ENCODE data around the gene EEF1G.
"Not testable (repeated sequence)": the region's sequence is repeated elsewhere in the genome, so short reads cannot be mapped to it uniquely, and the experiment has no call there.

Gene EEF1G, protein sequence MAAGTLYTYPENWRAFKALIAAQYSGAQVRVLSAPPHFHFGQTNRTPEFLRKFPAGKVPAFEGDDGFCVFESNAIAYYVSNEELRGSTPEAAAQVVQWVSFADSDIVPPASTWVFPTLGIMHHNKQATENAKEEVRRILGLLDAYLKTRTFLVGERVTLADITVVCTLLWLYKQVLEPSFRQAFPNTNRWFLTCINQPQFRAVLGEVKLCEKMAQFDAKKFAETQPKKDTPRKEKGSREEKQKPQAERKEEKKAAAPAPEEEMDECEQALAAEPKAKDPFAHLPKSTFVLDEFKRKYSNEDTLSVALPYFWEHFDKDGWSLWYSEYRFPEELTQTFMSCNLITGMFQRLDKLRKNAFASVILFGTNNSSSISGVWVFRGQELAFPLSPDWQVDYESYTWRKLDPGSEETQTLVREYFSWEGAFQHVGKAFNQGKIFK

DNA sequence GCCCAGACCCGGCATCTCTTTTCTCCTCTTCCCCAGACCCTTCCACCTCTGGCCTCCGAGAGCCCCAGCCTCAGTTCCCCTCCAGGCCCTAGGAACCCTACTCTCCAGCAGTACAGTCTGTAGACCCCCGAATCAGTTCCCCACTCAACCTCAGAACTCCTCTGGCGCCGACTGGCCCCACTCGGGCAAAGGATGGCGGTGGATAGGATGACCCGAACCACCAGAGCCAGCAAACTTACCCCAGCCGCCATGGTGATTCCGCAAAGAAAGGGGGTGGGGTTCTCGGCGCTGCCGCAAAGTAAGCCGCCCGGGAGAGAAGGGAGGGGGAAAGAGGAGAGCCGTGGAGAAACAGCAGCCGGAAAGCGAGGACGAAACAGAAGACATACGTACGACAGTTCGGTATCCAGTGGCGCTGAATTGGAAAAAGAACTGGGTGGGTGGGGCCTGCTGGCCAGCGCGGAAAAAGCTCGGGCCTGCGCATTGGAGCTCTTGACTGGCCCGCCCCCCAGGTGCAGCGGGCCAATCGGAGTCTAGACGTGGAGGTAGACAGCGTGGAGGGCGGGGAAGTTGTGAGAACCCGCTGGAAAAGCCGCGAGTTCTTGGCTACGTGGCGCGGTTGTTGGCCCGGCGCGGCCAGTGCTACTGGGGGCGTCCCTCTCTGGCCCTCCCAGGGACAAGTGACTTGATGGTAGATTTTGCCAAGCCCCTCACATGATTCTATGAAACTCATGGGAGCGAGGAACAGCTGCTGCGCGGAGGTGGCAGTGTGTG is at the start of gene EEF1G:
Gene EEF1G (minus strand): TSS at position 300 of the 771 bp plus-strand sequence. CDS start 49 bp downstream, at position 251.
- peak; percentile 99 for DNase-seq

DNA sequence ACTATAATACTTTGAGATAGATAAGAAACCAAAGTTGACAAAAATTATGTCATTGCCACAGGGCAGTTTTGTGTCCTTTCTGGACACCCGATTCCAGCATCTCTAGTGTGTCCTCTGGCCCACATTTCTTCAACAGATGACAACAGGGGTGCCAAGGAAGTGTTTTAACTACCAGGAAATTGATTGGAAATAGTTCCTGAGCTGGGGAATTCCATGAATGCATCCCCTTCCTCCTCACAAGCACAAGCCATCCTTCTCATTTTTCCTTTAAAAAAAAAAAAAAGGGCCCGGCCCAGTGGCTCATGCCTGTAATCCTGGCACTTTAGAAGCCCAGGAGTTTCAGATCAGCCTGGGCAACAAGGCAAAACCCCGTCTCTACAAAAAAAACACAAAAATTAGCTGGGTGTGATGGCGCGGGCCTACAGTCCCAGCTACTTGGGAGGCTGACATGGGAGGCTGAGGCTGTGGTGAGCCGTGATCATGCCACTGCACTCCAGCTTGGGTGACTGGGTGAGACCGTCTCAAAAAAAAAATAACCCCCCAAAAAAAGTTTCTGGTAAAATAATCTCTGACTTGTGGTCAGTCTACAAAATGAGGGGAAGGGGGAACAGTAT is 48.9 kb upstream of the EEF1G start:
- DNase-seq, result no peak

DNA sequence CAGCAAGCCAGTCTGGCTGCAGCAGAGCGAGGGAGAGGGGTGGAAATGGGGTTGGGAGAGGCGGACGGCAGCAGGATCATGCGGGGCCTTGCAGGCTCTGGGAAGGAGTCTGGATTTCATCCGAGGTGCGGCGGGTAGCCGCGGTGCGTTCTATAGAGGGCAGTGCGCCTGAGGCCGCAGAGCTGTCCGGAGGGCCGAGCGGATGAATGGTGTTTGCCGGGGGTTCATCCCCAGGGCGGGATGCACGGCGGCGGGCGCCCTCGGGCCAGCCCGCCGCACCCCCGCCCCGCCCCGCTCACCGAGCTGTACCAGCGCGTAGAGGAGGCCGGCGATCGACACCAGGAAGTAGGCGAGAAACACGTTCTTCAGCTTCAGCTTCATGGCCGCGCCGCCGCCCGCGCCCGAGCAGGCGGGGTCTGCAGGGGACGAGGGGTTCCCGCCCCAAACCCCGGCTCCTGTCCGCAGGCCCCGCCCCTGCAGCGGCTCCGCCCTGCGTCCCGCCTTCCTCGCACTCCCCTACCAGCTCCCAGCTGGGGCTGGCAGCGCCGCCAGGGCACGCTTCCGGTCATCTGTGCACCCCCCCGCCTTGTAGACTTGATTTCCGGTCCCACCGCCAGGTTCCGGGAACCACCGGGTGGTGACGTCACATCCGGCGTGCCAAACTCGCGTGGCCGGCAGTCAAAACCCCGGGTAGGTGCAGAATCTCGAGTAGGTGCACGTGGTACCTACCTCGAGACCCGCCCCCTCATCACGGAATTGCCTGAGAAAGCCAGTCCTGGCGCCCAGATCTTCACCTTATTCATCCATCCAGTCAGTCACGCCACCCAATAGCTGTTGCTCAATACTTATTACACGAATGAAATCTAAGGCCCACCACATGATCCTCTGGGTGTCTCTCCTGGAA is 48.1 kb upstream of the EEF1G start, which contains the start of gene B3GAT3:
Gene B3GAT3 (minus strand): TSS at position 420 of the 904 bp plus-strand sequence. CDS start 39 bp downstream, at position 381.
- peak; percentile 87 for DNase-seq

DNA sequence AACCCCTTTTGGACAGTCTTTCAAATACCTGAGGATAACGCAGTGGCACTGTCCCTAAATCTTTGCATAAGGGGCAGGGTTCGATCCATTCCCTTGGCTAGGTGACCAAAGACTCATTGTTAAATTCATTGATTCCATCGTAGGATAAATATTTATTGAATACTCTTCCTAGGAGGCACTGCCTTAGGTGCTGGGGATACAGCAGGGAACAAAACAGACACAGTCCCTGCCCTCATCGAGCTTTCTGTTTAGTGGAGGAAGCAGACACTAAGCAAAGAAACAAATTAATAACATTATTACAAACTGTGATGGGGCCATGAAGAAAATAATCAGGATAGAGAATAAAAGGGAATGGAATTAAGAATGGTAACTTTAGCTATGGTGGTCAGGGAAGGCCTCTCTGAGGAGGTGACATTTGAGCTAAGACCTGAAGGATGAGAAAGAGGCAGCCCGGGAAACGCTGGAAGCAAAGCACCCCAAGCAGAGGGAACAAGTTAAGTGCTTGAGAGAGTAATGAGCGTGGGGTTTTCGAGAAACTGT is 47.4 kb upstream of the EEF1G start:
- DNase-seq, result no peak

DNA sequence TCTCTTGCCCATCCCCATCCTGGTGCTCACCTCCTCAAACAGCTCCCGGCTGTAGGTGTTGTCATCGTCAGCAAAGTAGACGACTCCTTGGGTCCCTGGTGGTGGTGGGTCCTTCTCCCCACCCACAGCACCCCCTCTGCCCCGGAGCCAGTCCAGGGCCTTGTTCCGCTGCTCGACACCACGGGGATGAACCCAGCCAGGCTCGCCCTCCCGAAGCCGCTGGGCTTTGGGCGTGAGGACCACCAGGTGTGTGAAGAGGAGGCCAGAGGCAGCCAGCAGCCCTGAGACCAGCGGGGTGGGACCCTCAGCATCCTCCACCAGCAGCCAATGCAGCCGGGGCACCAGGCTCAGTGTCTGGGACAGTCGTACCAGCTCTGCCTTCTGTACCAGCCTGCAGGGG is 43.3 kb upstream of the EEF1G start:
- not testable (repeated sequence) for DNase-seq

DNA sequence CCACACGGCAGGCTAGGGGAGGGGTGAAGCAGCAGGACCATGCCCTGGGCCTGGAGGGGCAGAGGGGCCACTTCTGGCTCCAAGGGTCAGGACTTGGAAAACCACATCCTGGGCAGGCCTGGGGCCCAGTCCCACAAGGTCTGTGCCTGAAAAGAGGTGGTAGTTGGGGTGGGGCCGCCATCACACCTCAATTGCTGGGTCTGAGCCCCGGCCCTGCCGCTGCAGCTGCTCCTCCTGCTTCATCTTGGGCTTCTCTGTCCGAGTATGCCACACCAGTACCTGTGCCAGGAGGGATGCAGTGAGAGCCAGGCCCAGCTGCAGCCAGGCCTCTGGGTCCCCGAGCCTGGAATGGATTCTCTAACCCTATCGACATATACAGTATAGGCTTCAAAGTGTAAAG is 41.8 kb upstream of the EEF1G start:
- DNase-seq, result no peak

DNA sequence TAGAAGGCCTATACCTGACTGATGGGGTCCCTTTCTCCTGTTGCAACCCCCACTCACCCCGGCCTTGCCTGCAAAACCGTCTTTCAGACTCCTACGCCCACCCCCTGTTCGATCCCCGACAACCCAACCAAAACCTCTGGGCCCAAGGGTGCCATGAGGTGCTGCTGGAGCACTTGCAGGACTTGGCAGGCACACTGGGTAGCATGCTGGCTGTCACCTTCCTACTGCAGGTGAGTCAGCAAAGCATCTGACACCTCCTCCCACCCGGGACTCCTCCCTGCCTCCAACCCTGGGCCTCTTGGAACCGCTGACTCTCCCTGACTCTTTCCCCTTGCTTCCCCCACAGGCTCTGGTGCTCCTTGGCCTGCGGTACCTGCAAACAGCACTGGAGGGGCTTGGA is 40.6 kb upstream of the EEF1G start:
- no peak for DNase-seq

DNA sequence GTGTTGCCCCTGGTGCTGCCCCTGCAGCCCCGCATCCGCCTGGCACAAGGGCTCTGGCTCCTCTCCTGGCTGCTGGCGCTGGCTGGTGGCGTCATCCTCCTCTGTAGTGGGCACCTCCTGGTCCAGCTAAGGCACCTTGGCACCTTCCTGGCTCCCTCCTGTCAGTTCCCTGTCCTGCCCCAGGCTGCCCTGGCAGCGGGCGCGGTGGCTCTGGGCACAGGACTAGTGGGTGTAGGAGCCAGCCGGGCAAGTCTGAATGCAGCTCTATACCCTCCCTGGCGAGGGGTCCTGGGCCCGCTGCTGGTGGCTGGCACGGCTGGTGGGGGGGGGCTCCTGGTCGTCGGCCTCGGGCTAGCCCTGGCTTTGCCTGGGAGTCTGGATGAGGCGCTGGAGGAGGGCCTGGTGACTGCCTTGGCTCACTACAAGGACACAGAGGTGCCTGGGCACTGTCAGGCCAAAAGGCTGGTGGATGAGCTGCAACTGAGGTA is 39.6 kb upstream of the EEF1G start:
- no peak for DNase-seq

DNA sequence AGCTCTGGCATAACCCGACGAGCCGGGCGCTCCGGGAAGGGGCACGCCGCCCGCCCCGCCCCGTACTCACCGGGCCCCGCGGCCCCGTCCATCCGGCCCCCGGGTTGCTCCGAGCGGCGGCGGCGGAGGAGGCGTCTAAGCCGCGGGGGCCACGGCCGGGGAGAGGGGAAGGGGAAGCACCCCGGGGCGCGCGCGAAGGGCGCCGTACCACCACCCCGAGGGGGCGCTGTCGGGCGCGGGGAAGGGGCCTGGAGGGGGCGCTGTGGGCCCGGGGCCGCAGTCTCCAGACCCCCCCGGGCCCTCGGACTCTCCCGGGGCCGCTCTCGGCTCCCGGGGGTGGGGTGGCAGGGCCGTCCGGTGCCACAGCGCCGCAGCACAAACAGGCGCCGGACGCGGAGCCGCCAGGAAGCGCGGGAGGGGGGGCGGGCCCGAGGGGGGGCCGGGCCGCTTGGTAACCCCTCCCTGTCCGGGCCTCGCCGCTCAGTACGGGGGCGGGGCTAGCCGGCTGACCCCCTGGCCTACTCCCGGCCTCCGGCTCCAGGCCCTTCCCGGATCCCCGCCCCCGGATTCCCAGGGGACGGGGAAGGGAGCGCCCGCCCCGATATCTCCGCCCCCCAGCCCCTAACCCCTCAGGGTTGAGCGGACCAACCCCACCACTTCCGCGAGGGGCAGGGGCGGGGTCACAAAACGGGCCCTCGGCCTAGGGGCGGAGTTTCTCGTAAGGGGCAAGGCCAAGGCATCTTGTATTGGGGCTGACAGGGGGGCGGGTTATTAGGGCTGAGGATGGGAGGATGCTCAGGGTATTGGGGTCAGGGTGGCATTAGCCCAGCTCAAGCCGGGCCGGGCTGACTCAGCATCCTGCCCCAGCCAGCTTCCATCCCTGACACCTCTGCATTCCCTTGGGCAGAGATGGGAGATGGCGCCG is 38.9 kb upstream of the EEF1G start, which contains the start of the genes EML3 and ROM1:
Gene EML3 (minus strand): TSS at position 410 of the 925 bp plus-strand sequence. CDS start 318 bp downstream, at position 92.
Gene ROM1 (plus strand): TSS at position 892 of the 925 bp plus-strand sequence. CDS start 25 bp downstream, at position 917.
- DNase-seq, result peak; percentile 90

DNA sequence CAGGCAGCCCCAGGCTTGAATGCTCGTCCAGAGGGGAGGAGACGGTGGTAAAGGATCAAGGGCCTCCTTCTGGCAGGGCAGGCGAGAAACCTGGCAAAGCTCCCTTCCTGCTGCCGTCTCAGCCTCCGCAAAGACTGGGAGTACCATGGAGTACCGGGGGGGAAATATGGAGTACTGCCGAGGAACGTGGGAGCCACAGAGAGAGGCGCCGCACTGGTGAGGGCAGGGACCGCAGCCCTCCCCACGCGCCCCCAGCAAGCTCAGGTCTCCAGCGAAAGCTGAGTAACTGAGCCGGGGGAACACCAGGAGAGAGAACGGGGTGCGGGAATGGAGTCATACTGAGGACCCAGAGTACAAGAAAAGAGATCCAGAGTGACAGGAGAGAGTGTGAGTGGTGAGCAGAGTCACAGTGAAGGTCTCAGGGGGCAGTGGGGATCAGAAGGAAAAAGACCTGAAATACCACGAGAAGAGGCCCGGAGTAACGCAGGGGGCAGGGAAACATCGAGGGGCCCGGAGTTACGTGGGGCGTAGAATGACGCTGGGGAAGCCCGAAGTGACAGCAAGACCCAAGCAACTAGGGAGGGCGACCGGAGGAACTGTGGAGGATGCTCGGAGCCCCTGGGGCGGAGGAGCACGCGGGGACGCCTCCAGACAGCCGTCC is 38.1 kb upstream of the EEF1G start:
- DNase-seq, result peak; percentile 51

DNA sequence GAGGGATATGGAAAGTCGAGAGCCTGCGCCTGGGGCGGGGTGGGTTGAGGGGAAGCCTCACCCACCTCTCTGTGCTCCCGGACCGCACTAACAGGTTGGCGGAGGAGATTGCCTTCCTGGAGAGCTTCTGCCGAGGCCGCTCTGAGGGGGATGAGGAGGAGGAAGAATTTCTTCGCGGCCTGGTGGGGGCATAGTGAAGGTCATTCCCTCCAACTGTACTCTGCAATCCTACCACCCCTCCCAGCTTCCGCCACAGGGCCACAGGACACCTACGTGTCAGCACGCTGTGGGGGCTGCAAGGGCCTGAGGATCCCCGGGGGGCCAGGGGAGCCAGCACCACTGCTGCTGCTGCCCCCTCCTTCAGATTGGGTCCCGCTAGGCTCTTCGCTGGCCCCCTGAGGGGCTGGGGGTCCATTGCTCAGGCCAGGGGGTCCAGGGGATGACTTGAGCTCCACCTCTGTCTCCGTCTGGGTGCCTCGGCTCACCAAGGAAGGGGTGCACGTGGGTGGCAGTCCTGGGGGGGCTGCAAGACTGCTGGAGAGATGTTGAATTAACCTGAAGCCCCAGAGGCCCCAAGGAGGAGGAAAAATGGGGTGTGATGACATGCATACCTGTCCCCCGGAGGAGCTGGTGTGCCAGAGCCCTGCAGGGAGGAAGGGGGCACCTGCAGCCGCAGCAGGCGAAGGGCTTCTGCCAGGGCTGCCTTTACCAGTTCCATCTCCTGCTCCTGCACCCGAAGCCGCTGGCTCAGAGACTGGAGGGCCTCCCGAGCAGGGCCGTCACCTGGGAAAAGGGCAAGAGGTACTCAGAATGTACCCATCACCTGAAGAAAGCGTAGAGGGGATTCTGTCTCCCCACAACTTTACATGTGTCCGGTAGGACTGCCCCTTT is 37.4 kb upstream of the EEF1G start:
- no peak for DNase-seq

DNA sequence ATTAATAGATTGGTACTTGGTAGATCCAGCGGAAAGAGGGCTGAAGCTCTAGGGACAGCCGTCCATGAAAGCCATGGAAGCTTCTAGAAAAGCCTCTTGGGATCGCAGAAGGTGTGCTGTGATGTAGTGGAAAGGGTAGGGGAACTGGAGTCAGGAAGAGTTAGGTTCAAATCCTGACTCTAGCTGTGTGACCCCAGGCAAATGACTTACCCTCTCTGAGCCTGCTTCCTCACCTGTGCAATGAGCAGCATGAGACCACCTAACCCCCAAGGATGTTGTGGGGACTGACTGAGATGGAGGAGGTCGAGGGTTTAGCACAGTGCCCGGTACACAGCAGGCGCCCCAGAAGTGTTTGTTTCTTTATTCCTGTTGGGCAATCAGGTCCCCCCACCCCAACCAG is 36.7 kb upstream of the EEF1G start:
- DNase-seq, result no peak

DNA sequence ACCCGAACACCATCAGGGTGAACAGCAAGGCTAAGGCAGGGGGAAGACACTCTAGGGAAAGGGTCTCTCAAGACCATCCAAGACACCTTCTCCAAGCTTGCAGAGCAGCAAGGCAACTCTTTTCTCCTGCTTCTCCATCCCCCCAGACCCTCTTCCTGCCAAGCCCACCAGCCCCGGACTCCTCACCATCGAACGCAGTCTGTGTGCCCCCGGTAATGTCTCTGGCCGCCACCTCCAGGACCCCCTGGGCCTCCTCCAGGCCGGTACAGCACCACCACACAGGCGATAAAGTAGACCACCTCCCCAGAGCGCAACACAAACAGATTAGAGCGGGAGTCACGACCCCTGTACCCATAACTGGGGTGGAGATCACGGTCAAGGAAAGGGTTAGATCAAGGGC is 35.1 kb upstream of the EEF1G start:
- DNase-seq, result no peak

DNA sequence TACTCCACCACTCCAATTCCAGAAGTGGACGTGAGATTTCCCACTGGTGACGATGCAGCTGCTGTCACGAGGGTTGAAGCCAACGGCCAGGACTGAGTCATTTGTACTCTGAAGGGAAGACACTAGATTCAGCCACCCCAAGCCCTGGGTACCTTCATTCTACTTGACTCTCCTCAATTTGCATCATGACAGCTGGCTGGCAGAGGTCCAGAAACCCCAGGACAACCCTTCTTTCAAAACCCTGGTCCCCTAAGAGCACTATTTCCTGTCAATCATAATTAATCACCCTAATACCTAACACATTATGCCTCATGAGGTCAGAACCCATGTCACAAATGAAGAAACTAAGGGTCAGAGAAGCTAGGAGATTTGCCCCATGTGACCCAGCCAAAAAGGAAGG is 34.0 kb upstream of the EEF1G start:
- DNase-seq, result no peak

DNA sequence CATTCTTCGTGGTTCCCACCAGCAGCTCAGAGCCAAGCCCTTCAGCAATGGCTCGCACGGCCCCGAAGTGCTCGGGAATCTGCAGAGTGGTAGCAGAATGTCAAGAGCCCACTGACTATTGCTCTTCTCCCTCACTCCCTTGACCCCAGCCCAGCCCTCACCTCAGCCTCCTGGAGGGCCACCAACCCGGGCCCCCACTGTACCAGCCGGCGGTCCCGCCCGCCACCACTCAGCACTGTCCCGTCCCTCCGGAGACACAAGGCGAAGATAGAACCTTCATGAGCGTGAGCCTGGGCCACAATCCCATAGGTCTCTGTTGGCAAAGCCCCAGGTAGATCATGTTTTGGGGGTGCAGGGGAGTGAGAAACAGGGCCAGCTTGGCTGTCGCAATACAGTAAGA is 32.2 kb upstream of the EEF1G start:
- no peak for DNase-seq

DNA sequence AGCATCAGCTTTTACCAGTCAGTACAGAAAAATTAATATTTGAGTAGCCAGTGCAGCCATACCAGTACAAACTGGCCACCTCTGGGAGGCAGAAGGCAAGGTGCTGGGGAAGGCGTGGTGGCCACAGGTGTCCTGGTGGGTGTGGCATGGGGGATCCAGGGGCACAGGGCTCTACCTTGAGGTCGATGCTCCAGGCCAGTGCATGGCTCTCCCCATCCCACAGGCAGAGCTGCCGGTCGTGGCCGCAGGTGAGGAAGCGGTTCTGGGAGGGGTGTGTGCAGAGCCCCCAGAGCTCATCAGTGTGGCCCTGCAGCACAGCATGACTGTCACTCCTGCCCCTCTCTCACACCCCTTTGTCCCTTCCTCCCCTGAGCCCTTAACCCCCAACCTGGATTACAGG is 31.8 kb upstream of the EEF1G start:
- DNase-seq, result no peak

DNA sequence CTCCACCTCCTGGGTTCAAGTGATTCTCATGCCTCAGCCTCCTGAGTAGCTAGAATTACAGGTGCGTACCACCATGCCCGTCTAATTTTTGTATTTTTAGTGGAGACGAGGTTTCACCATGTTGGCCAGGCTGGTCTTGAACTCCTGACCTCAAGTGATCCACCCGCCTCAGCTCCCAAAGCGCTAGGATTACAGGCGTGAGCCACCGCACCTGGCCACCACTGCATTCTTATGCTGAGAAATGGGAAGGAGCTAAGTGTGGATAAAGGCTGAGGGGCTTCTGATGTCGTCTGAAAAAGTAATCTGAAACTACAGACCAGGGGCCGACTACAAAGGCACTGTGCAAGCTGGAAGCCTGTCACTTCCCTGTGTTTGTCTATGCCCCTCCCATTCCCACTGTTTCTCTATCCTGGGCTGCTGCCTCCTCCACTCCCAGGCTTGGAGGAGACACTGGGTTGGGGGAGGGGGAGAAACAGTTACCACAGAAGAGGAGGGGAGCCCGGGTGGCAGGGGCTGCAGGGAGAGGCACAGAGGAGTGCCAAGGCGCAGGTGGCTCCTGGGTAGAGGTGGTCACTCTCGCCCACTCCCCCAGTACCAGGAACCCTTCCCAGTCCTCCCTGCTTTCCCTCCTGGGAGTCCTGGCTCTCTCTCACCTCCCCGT is 30.9 kb upstream of the EEF1G start:
- no peak for DNase-seq

DNA sequence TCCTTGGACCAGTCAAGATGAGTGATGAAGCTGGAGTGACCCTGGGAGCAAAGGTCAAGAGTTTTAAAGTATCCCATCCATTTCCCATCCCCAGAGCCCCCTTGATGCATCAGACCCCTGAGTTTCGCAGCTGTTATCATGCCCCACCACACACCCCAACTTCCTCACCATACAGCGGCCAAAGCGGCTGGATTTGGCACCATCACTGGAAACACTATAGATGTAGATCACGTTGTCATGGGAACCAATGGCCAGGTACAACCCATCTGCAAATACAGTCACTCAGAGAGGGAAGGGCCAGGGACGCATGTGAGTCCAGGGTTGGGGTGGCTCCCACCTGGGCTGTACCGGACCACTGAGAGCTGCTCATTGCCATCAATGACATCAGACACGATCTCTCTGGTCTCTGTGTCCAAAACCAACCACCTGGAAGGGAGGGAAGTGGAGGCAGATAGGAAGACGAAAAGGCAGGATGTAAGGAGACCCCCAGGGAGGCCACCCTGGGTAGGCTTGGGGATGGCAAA is 30.1 kb upstream of the EEF1G start:
- DNase-seq, result no peak

Data from GDM1 (cell line).